WTC11 (cell line): ENCODE measurements around the gene ADAM12. TPM values are rescaled to one million over a fixed set of nuclear protein-coding genes. Genes with fewer than 3 reads are reported as not detected.

ENCODE experiments used
- ATAC-seq: fragments of 200-7000 bp; cut with Tn5 transposase; 2 replicates; pipeline ENCODE4 v1.10.0; 2021; ENCODE audit warnings: mild to moderate bottlenecking, moderate library complexity
- CTCF ChIA-PET: fragments of 300-600 bp; sonication (Branson Sonifier 250); formaldehyde crosslinking; loops from one replicate; lab custom pipeline; 2021; ENCODE audit warnings: antibody characterized with exemption; lab: Charles Lee
- POLR2A ChIA-PET: fragments of 350-600 bp; sonication (Branson Sonifier 250); formaldehyde crosslinking; loops from one replicate; lab custom pipeline; 2021; ENCODE audit warnings: antibody characterized with exemption; lab: Charles Lee
- DNase-seq: peaks from one replicate; pipeline ENCODE4 v3.0.0; 2021; ENCODE audit warnings: low spot score
- H3K27ac Mint-ChIP-seq: 2 replicates; pipeline ENCODE4 v1.8.0; 2021; ENCODE audit warnings: mixed read lengths
- H3K27me3 Mint-ChIP-seq: 2 replicates; pipeline ENCODE4 v1.8.0; 2021; ENCODE audit warnings: low read depth, mild to moderate bottlenecking, moderate library complexity, mixed read lengths
- H3K36me3 Mint-ChIP-seq: 2 replicates; pipeline ENCODE4 v1.8.0; 2021; ENCODE audit warnings: mixed read lengths
- H3K4me1 Mint-ChIP-seq: 2 replicates; pipeline ENCODE4 v1.8.0; 2022; ENCODE audit warnings: mixed read lengths
- H3K4me3 Mint-ChIP-seq: 2 replicates; pipeline ENCODE4 v1.8.0; 2021; ENCODE audit warnings: mild to moderate bottlenecking, moderate library complexity, mixed read lengths
- H3K9me3 Mint-ChIP-seq: 2 replicates; pipeline ENCODE4 v1.8.0; 2021; ENCODE audit warnings: mixed read lengths
- CREB1 ChIP-seq: sonication (generic); formaldehyde crosslinking; IDR thresholded peaks from 2 replicates; pipeline ENCODE4 v1.8.0; 2023; ENCODE audit warnings: mild to moderate bottlenecking, missing genetic modification reagents
- ERG ChIP-seq: fragments of 250-450 bp; sonication (Bioruptor Pico); IDR thresholded peaks from 2 replicates; pipeline ENCODE4 v1.8.0; 2021; ENCODE audit warnings: mild to moderate bottlenecking
- FOXP4 ChIP-seq: sonication (generic); formaldehyde crosslinking; IDR thresholded peaks from 2 replicates; pipeline ENCODE4 v1.8.0; 2022; ENCODE audit warnings: mild to moderate bottlenecking, missing genetic modification reagents
- GABPB1 ChIP-seq: sonication (generic); formaldehyde crosslinking; IDR thresholded peaks from 2 replicates; pipeline ENCODE4 v1.8.1; 2023; ENCODE audit warnings: mild to moderate bottlenecking, missing genetic modification reagents
- GRHL2 ChIP-seq: fragments of 250-450 bp; sonication (Bioruptor Pico); IDR thresholded peaks from 2 replicates; pipeline ENCODE4 v1.8.0; 2022; ENCODE audit warnings: mild to moderate bottlenecking, moderate library complexity; ENCODE audit not compliant: insufficient replicate concordance, severe bottlenecking
- HMGA2 ChIP-seq: fragments of 250-450 bp; sonication (Bioruptor Pico); IDR thresholded peaks from 2 replicates; pipeline ENCODE4 v1.4.0; 2021; ENCODE audit warnings: mild to moderate bottlenecking, moderate library complexity
- JAZF1 ChIP-seq: fragments of 250-450 bp; sonication (Bioruptor Pico); IDR thresholded peaks from 2 replicates; pipeline ENCODE4 v1.9.0; 2021; ENCODE audit warnings: moderate library complexity, mild to moderate bottlenecking, inconsistent platforms
- KAT7 ChIP-seq: sonication (generic); formaldehyde crosslinking; IDR thresholded peaks from 2 replicates; pipeline ENCODE4 v1.8.1; 2023; ENCODE audit warnings: missing genetic modification reagents, mild to moderate bottlenecking, borderline replicate concordance
- NFE2L1 ChIP-seq: sonication (generic); formaldehyde crosslinking; IDR thresholded peaks from 2 replicates; pipeline ENCODE4 v1.8.1; 2023; ENCODE audit warnings: missing genetic modification reagents
- NR3C1 ChIP-seq: sonication (generic); formaldehyde crosslinking; conservative IDR thresholded peaks from 2 replicates; pipeline ENCODE4 v1.8.1; 2023; ENCODE audit warnings: low read depth, mild to moderate bottlenecking, missing genetic modification reagents
- PRRX2 ChIP-seq: fragments of 250-450 bp; sonication (Bioruptor Pico); IDR thresholded peaks from 2 replicates; pipeline ENCODE4 v1.8.0; 2021; ENCODE audit warnings: mild to moderate bottlenecking
- RELA ChIP-seq: sonication (generic); formaldehyde crosslinking; IDR thresholded peaks from 2 replicates; pipeline ENCODE4 v1.8.1; 2022; ENCODE audit warnings: missing genetic modification reagents, mild to moderate bottlenecking, borderline replicate concordance
- SMAD4 ChIP-seq: sonication (generic); formaldehyde crosslinking; IDR thresholded peaks from 2 replicates; pipeline ENCODE4 v1.8.0; 2022; ENCODE audit warnings: mild to moderate bottlenecking, missing genetic modification reagents
- ZBTB21 ChIP-seq: sonication (generic); formaldehyde crosslinking; IDR thresholded peaks from 2 replicates; pipeline ENCODE4 v1.8.1; 2023; ENCODE audit warnings: mild to moderate bottlenecking, missing genetic modification reagents, borderline replicate concordance
- ZNF138 ChIP-seq: sonication (generic); formaldehyde crosslinking; conservative IDR thresholded peaks from 2 replicates; pipeline ENCODE4 v1.8.1; 2022; ENCODE audit warnings: mild to moderate bottlenecking, moderate library complexity, missing genetic modification reagents
- ZNF219 ChIP-seq: sonication (generic); formaldehyde crosslinking; IDR thresholded peaks from 2 replicates; pipeline ENCODE4 v1.8.0; 2023; ENCODE audit warnings: missing genetic modification reagents, mild to moderate bottlenecking, borderline replicate concordance
- ZNF416 ChIP-seq: fragments of 250-450 bp; sonication (Bioruptor Pico); IDR thresholded peaks from 2 replicates; pipeline ENCODE4 v1.9.0; 2021; ENCODE audit warnings: mild to moderate bottlenecking, inconsistent platforms
- ZNF532 ChIP-seq: fragments of 250-450 bp; sonication (Bioruptor Pico); IDR thresholded peaks from 2 replicates; pipeline ENCODE4 v1.9.0; 2021; ENCODE audit warnings: mild to moderate bottlenecking, borderline replicate concordance
- total RNA-seq: library from RNA; stranded (reverse); gene quantifications from 3 replicates; pipeline ENCODE4 v1.2.3, GENCODE V29; 2021
- TF ChIP-seq, protein P1 (sequence below): sonication (generic); formaldehyde crosslinking; IDR thresholded peaks from 2 replicates; pipeline ENCODE4 v1.8.0; 2022; ENCODE audit warnings: missing genetic modification reagents
- TF ChIP-seq, protein P2 (sequence below): sonication (generic); formaldehyde crosslinking; IDR thresholded peaks from 2 replicates; pipeline ENCODE4 v1.8.0; 2022; ENCODE audit warnings: mild to moderate bottlenecking, missing genetic modification reagents
- TF ChIP-seq, protein P3 (sequence below): sonication (generic); formaldehyde crosslinking; IDR thresholded peaks from 2 replicates; pipeline ENCODE4 v1.8.0; 2023; ENCODE audit warnings: missing genetic modification reagents
- TF ChIP-seq, protein P4 (sequence below): sonication (generic); formaldehyde crosslinking; IDR thresholded peaks from 2 replicates; pipeline ENCODE4 v1.8.1; 2023; ENCODE audit warnings: mild to moderate bottlenecking, missing genetic modification reagents, moderate library complexity

ADAM12 gene
- total RNA-seq, 1 experiment from 2014 or later: 0.22 TPM

DNA sequence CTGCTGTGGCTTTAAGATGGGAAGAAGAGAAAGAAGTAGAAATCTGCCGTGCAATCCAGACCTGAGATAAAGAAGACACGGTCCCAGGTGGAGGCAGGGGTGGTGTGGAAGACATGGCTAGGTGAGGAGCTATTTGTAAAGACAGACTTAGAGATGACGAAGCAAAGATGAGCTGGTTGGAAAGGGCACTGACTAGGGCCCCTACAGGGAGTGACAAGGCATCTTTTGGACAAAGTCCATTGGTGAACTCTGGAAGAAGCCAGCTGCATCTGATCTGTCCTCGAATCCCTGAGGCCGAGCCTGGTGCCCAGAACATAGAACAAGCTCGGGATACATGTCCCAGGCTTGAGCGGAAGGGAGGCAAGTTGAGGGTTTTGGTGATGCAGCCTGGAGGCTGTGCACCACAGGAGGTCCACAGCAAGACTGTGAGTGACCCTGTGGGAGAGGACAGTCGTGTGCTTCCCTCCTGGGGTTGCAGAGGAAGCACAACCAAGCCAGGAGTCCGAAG lies 191.2 kb downstream of the ADAM12 start:
- Mint-ChIP-seq H3K36me3 (no peaks in the 10 kb centered on the region), H3K4me3 (no peak overlapping the region), H3K9me3 (no peaks in the 10 kb centered on the region; the same call in 1 of the 2 replicates), H3K27ac (no peak overlapping the region), H3K4me1 (no peaks in the 10 kb centered on the region), H3K27me3 (no peaks in the 10 kb centered on the region; the same call in 1 of the 2 replicates)
- POLR2A ChIA-PET: no interaction called here
- no peak for DNase-seq
- ATAC-seq: no peak
- CTCF ChIA-PET: no interaction called here
- TF ChIP-seq, protein P1, sequence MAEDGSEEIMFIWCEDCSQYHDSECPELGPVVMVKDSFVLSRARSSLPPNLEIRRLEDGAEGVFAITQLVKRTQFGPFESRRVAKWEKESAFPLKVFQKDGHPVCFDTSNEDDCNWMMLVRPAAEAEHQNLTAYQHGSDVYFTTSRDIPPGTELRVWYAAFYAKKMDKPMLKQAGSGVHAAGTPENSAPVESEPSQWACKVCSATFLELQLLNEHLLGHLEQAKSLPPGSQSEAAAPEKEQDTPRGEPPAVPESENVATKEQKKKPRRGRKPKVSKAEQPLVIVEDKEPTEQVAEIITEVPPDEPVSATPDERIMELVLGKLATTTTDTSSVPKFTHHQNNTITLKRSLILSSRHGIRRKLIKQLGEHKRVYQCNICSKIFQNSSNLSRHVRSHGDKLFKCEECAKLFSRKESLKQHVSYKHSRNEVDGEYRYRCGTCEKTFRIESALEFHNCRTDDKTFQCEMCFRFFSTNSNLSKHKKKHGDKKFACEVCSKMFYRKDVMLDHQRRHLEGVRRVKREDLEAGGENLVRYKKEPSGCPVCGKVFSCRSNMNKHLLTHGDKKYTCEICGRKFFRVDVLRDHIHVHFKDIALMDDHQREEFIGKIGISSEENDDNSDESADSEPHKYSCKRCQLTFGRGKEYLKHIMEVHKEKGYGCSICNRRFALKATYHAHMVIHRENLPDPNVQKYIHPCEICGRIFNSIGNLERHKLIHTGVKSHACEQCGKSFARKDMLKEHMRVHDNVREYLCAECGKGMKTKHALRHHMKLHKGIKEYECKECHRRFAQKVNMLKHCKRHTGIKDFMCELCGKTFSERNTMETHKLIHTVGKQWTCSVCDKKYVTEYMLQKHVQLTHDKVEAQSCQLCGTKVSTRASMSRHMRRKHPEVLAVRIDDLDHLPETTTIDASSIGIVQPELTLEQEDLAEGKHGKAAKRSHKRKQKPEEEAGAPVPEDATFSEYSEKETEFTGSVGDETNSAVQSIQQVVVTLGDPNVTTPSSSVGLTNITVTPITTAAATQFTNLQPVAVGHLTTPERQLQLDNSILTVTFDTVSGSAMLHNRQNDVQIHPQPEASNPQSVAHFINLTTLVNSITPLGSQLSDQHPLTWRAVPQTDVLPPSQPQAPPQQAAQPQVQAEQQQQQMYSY (CRISPR knock-in tag): no peak
- TF ChIP-seq, protein P2, sequence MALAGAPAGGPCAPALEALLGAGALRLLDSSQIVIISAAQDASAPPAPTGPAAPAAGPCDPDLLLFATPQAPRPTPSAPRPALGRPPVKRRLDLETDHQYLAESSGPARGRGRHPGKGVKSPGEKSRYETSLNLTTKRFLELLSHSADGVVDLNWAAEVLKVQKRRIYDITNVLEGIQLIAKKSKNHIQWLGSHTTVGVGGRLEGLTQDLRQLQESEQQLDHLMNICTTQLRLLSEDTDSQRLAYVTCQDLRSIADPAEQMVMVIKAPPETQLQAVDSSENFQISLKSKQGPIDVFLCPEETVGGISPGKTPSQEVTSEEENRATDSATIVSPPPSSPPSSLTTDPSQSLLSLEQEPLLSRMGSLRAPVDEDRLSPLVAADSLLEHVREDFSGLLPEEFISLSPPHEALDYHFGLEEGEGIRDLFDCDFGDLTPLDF (CRISPR knock-in tag): no peak
- no peak for TF ChIP-seq JAZF1 (CRISPR knock-in tag)
- no peak for TF ChIP-seq HMGA2
- TF ChIP-seq PRRX2 (CRISPR knock-in tag): no peak
- TF ChIP-seq CREB1 (CRISPR knock-in tag): no peak
- TF ChIP-seq ERG: no peak
- no peak for TF ChIP-seq ZNF138 (CRISPR knock-in tag)
- no peak for TF ChIP-seq ZBTB21
- TF ChIP-seq NFE2L1 (CRISPR knock-in tag): no peak
- TF ChIP-seq ZNF416 (CRISPR knock-in tag): no peak
- TF ChIP-seq, all 79 proteins: peak for 0

GRCh38 chr10:126196281-126196680 lies 192.0 kb downstream of the ADAM12 start:
- no peak for TF ChIP-seq GRHL2 (CRISPR knock-in tag)
- TF ChIP-seq HMGA2: no peak
- TF ChIP-seq RELA (CRISPR knock-in tag): no peak
- no peak for TF ChIP-seq ZNF219
- TF ChIP-seq, protein P3, sequence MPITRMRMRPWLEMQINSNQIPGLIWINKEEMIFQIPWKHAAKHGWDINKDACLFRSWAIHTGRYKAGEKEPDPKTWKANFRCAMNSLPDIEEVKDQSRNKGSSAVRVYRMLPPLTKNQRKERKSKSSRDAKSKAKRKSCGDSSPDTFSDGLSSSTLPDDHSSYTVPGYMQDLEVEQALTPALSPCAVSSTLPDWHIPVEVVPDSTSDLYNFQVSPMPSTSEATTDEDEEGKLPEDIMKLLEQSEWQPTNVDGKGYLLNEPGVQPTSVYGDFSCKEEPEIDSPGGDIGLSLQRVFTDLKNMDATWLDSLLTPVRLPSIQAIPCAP (CRISPR knock-in tag): no peak
- no peak for TF ChIP-seq FOXP4
- no peak for TF ChIP-seq GABPB1 (CRISPR knock-in tag)
- no peak for TF ChIP-seq ZNF532 (CRISPR knock-in tag)
- TF ChIP-seq NR3C1 (CRISPR knock-in tag): no peak
- TF ChIP-seq KAT7 (CRISPR knock-in tag): no peak
- TF ChIP-seq, protein P4, sequence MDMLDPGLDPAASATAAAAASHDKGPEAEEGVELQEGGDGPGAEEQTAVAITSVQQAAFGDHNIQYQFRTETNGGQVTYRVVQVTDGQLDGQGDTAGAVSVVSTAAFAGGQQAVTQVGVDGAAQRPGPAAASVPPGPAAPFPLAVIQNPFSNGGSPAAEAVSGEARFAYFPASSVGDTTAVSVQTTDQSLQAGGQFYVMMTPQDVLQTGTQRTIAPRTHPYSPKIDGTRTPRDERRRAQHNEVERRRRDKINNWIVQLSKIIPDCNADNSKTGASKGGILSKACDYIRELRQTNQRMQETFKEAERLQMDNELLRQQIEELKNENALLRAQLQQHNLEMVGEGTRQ: no peak
- no peak for TF ChIP-seq SMAD4
- ATAC-seq: no peak
- no peak overlapping the region for H3K4me3 Mint-ChIP-seq

More at GRCh38 chr10:126196281-126196680, 192.0 kb downstream of the ADAM12 start:
- no peaks in the 10 kb centered on the region for H3K4me1 Mint-ChIP-seq
- H3K9me3 Mint-ChIP-seq: no peaks in the 10 kb centered on the region; the same call in 1 of the 2 replicates
- CTCF ChIA-PET: no interaction called here
- no peaks in the 10 kb centered on the region; the same call in 1 of the 2 replicates for H3K27me3 Mint-ChIP-seq
- POLR2A ChIA-PET: no interaction called here
- DNase-seq: no peak
- no peaks in the 10 kb centered on the region for H3K36me3 Mint-ChIP-seq
- H3K27ac Mint-ChIP-seq: no peak overlapping the region
